Muscle of leg (tissue), 11 donors: ENCODE data around the gene CDC14B. TPM values are rescaled to one million over a fixed set of nuclear protein-coding genes. Genes with fewer than 3 reads are reported as not detected.
A peak's percentile ranks its signal among the peaks of the same experiment; 100 is the strongest.
"Not testable (repeated sequence)": the region's sequence is repeated elsewhere in the genome, so short reads cannot be mapped to it uniquely, and the experiment has no call there.

Source experiments
- DNase-seq: peaks from one replicate; pipeline ENCODE4 v3.0.0; 2013
- H3K27ac ChIP-seq: one replicate; pipeline ENCODE4 v1.5.1; 2013; ENCODE audit warnings: mild to moderate bottlenecking, low read length, control low read depth
- H3K27me3 ChIP-seq: one replicate; pipeline ENCODE4 v1.6.1; 2013; ENCODE audit warnings: low read length; ENCODE audit not compliant: control insufficient read depth, insufficient read depth
- H3K36me3 ChIP-seq: one replicate; pipeline ENCODE4 v1.6.1; 2013; ENCODE audit warnings: low read length; ENCODE audit not compliant: control insufficient read depth, insufficient read depth
- H3K4me1 ChIP-seq: one replicate; pipeline ENCODE4 v1.6.1; 2013; ENCODE audit warnings: low read length; ENCODE audit not compliant: control insufficient read depth, insufficient read depth
- H3K4me3 ChIP-seq: one replicate; pipeline ENCODE4 v1.5.1; 2013; ENCODE audit warnings: low read length, control low read depth
- H3K9me3 ChIP-seq: replicated peaks from 2 replicates; pipeline ENCODE4 v1.6.1; 2013; ENCODE audit warnings: low read depth, low read length; ENCODE audit not compliant: control insufficient read depth
- WGBS: methylation state at CpG from one replicate; pipeline ENCODE4 v1.1.5; 2013; ENCODE audit warnings: missing lambda C conversion rate; ENCODE audit not compliant: insufficient coverage; 5-methylcytosine and 5-hydroxymethylcytosine counted together
- polyA plus RNA-seq, 8 donors: library from polyadenylated mRNA; unstranded; fragments of 120-200 nt; gene quantifications; one replicate each; pipeline versions ENCODE4 v1.2.1 to v1.2.3, GENCODE V29; 2013; ENCODE audit warnings: inconsistent platforms in 1 of 8, low replicate concordance in 1 of 8; ENCODE audit not compliant: insufficient read length in 8 of 8, insufficient read depth in 1 of 8
- total RNA-seq: library from RNA; stranded (reverse); fragments of 120-200 nt; gene quantifications from one replicate; pipeline ENCODE4 v1.2.4, GENCODE V29; 2013

The CDC14B gene
- total and polyA plus RNA-seq, 9 donors = 12.9 to 19.0 (median 14.7) TPM

DNA sequence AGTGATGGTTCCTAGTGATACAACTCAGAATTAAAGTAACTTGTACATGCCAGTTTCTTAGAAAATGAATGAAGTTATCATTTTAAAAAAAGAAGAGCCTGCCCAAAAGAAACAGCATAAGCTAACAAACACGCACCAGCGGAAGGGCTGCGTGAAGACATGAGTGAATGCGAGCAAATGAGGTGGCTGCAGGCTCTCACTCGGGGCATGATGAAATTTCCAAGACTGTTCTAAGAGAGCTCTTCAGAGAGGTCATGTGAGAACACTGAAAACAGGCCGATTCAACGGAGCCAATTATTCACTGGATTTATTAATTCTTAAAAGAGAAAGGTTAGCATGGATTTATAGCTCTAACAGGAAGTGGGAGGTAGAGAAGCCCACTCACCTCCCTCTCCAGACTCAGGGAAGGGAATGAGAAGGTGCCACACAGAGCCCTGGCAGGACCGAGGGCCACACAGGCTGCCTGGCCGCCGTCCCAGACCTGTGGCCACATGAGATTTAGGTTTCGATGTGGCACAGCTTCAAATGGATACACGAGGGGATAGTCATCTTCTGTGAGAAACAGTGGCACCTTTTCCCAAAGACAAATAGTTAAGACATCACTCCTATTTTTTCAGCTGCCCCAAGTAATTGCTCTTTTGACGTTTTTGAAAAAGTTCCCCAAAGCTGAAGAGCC, 114.2 kb downstream of the CDC14B start:
- Histone ChIP-seq H3K27me3 (no peaks in the 10 kb centered on the region), H3K4me1 (peaks cover 4% of the 10 kb centered on the region), H3K36me3 (peaks cover 10% of the 10 kb centered on the region), H3K27ac (no peak overlapping the region), H3K9me3 (no peaks in the 10 kb centered on the region), H3K4me3 (no peak overlapping the region)
- DNase-seq = no peak
- 91% methylated on average over 7 of the region's 13 CpGs for WGBS

DNA sequence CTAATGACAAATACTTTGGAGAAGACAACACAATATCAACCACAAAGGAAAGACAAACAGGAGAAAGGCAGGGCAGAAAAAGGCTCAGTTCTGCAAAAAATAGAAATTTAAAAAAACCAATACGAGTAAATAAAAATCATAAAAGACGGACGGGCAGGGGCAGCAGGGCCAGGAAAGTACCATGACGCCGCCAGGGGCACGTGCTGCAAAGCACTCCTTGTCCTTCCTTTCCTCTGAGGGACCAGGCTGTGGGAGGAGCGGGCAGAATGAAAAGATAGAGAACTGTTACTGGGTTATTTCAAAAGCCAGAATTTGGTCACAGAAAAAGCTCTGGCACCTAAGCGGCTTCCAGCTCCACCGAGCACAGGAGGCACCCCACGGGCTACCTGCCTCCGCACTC, 115.7 kb downstream of the CDC14B start:
- H3K9me3 ChIP-seq = no peaks in the 10 kb centered on the region
- H3K27me3 ChIP-seq = no peaks in the 10 kb centered on the region
- H3K36me3 ChIP-seq = peaks cover 7% of the 10 kb centered on the region
- no peak overlapping the region for H3K27ac ChIP-seq
- 91% methylated on average over 10 of the region's 11 CpGs for WGBS
- DNase-seq = no peak
- H3K4me3 ChIP-seq = no peak overlapping the region
- H3K4me1 ChIP-seq = peaks cover 4% of the 10 kb centered on the region

DNA sequence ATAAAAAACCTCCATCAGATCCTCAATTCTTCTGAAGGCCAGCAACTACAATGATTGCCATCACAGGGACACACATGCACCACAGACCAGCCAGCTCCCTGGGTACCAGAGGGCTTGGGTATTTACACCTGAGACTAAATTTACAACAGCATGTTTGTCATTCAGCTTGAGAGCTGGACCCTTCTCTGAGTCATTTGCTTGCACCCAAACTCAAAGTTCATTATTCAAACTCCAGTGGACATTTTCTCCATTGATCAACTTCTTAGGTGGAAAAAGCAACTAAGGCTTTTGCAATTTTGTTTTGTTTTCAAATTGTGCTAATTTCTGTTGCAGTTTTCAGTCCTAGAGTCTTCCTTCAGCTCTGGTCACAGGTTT, 116.3 kb downstream of the CDC14B start:
- H3K36me3 ChIP-seq, H3K4me3 ChIP-seq, H3K4me1 ChIP-seq, H3K27ac ChIP-seq, H3K9me3 ChIP-seq, DNase-seq, H3K27me3 ChIP-seq: not testable (repeated sequence)

DNA sequence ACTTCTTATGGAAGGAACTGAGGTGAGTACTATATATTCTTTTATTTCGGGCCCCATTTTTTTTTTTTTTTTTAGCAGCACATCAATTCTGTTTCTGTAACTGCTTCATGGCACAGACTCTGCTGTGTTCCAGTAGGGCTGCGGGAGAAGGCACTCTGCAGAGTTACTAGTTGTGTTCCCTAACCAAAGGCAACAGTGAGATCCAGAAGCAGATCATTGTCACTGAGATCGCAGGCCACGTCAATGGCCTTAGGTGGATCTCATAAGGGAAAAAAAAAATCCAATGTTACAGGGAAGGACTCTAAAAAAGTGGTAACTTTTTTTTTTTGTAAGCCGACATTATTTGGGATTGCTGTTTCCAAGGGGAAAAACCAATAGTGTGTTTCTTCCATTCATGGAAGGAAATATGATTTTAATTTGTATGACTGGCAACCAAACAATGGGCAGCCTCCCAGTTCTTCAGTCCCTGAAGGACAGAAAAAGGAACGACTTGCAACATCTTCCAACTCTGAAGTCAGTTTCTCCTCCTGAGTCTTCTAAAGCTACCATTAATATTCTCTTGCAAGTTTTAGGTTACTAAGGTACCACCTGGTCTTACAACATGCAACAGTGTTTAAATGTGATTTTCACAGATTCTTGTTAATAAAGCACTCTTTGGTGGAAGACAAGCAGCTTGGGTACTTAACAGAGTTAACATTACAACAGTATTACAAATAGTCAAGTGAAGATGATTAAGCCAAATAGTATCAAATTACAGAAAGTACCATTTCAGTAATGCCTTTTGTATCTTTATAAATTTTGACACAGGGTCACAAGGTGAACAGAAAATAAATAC, 116.9 kb downstream of the CDC14B start:
- no peaks in the 10 kb centered on the region for H3K27me3 ChIP-seq
- peaks cover 4% of the 10 kb centered on the region for H3K4me1 ChIP-seq
- peak overlapping the region; percentile 75 for H3K27ac ChIP-seq
- 24% methylated on average over 3 of the region's 6 CpGs for WGBS
- H3K36me3 ChIP-seq = peaks cover 3% of the 10 kb centered on the region
- no peak overlapping the region for H3K4me3 ChIP-seq
- H3K9me3 ChIP-seq = no peaks in the 10 kb centered on the region
- peak; percentile 90 for DNase-seq

DNA sequence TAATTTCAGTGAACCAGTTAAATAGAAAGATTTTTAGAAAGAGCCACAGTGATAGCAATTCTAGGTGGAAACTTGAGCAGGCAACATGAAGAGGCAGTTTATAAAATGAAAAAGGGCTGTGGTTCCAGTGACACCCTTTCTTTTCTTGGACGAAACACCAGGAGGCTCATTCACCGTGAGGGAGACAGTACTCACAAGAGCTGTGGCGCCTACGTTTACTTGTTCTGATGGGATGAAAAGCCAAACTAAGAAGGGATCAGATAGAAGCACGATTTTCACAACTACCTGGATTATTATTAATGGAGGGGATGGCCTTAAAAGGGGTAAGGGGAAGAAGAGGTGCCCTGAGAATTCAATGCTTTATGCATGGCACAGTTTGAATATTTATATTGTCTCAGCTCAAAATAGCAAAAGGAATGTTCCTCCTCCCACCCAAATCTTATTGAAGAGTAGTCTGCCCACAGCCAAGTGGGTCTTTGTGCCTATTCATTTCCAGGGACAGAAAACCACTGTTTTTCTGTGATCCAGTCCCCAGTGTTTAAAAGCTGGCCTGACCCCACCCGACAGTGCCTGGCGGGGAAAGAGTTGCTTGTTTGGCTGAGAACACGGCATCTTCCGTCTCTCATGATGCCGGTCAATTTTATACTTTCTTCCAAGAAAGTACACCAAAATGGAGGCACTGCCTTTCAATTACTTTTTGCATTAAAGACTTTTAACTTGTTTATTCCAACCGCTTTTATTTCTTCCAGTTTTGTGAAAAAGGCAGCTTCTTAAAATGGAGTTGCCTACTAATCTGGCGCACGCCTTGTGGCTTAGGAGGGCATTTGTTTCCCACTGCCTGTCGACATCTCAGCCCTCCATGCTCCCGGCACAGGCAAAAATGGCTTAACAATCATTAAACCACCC, 117.8 kb downstream of the CDC14B start:
- no peak for DNase-seq
- Histone ChIP-seq H3K36me3 (peaks cover 3% of the 10 kb centered on the region), H3K27ac (peak overlapping the region; percentile 75), H3K27me3 (no peaks in the 10 kb centered on the region), H3K4me1 (peaks cover 4% of the 10 kb centered on the region), H3K4me3 (no peak overlapping the region), H3K9me3 (no peaks in the 10 kb centered on the region)
- 93% methylated on average over 8 of the region's 15 CpGs for whole genome bisulfite sequencing

DNA sequence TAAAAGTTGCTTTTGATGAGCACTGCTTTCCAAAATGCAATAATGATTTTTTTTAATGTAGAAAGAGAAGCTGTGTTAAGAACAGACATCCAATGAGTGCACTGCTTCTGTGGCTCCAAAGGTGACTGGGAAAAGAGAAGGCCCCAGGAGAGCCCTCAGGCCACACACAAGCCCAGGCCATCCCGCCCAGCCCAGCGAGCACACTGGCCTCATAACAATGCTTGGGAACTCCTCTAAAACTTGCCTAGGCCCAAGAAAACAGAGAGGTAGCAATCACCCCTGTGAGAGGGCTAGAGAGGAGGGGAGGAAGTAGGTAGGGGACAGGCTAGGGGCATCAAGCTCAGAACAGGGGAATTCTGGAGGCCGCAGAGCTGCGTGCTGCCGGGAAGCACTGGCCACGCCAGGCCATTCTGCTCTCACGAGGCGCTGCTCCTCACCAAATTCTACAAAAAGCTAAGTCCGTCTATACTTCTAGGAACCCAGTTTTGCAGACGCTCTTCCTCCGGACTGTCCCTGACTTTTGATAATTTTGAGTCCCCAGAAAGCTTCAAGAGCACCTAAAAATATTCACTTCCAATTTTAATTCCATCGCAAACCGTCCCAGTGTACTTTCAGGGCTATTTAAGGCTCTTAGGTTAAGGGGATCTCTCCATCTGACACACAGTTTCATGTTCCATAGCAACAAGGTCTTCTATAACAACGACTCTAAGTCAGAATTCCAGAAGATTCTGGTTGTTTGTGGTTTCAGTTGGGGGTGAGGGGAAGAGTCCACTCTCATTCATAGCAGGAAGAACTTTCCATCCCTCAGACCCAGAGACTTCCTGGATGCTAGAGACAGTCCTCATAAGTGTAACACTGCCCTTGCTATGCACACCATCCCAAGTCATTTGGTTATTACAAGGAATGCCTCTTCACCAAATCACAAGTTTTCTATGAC, 118.7 kb downstream of the CDC14B start:
- WGBS = 96% methylated on average over 9 of the region's 14 CpGs

DNA sequence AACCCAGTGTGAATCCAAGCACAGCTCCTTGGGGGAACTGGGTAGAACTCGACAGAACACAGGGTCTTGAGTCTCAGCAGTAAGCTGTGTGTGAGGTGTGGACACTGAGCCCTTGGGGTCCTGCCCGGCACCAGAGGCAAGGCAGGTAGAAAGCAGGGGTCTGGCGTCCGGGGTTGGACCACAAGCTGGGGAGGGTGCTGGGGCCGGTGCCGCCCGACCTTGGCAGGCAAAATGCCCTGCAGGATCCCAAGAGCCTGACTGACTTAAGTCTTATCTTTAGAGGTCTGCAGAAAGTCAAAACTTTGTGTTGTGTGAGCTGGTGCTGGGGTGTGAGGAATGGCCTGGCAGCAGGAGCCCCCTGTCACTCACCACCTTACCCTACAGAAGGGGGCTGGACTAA, 120.4 kb downstream of the CDC14B start:
- Histone ChIP-seq H3K27ac (no peak overlapping the region), H3K4me1 (peaks cover 4% of the 10 kb centered on the region), H3K36me3 (no peaks in the 10 kb centered on the region), H3K9me3 (no peaks in the 10 kb centered on the region), H3K27me3 (no peaks in the 10 kb centered on the region), H3K4me3 (no peak overlapping the region)
- 92% methylated on average over 7 of the region's 7 CpGs for whole genome bisulfite sequencing
- no peak for DNase-seq

More for the DNA sequence above, 118.7 kb downstream of the CDC14B start:
- no peak for DNase-seq
- Histone ChIP-seq H3K27me3 (no peaks in the 10 kb centered on the region), H3K36me3 (no peaks in the 10 kb centered on the region), H3K4me1 (peaks cover 4% of the 10 kb centered on the region), H3K27ac (no peak overlapping the region), H3K9me3 (no peaks in the 10 kb centered on the region), H3K4me3 (no peak overlapping the region)

DNA sequence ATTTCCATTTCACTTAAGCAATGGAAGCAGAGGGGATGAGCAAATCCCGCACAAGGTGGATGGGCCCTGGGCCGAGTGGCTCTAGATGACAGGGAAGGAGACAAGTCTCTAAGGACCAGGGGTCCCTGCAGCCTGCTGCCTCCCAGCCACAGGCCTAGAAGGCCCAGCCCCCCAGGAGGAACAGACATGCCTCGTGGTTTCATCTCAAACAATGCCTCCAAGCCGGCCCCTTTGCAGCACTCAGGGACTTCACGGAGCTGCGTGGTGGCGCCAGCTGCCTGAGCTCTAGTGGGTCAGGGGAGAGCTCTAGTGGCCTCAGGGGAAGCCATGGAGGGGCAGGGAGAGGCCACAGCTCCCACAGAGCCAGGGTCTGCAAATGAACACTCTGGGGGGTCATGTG, 120.8 kb downstream of the CDC14B start:
- no peaks in the 10 kb centered on the region for H3K36me3 ChIP-seq

DNA sequence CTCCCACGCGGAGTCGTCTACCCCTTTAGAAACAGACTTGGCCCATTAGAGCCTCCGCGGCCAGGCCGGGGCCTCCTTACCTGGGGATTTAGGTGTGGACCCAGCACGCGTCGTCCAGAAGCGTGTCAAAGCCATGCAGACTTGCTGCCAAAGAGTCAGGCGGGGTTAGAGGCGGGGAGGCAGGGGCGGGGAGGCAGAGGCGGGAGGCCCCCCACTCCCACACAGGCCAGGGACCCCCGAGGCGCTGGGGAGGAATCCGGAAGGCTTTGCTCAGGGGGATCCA, 122.6 kb downstream of the CDC14B start:
- H3K4me1 ChIP-seq = peaks cover 2% of the 10 kb centered on the region
- H3K27me3 ChIP-seq = no peaks in the 10 kb centered on the region
- no peak for DNase-seq
- H3K36me3 ChIP-seq = no peaks in the 10 kb centered on the region
- 83% methylated on average over 17 of the region's 17 CpGs for WGBS
- no peak overlapping the region for H3K4me3 ChIP-seq
- H3K27ac ChIP-seq = no peak overlapping the region
- H3K9me3 ChIP-seq = no peaks in the 10 kb centered on the region

More for the DNA sequence above, 120.8 kb downstream of the CDC14B start:
- DNase-seq = no peak
- peaks cover 4% of the 10 kb centered on the region for H3K4me1 ChIP-seq
- H3K27me3 ChIP-seq = no peaks in the 10 kb centered on the region
- no peak overlapping the region for H3K27ac ChIP-seq
- WGBS = 67% methylated on average over 5 of the region's 7 CpGs
- H3K9me3 ChIP-seq = no peaks in the 10 kb centered on the region
- no peak overlapping the region for H3K4me3 ChIP-seq
